AG09309 (cell line): ENCODE measurements around the gene PSMC3IP.
"Not testable (repeated sequence)": the region's sequence is repeated elsewhere in the genome, so short reads cannot be mapped to it uniquely, and the experiment has no call there.

Experiments used
- DNase-seq: peaks from one replicate; pipeline ENCODE4 v3.0.0-alpha.2; 2010; ENCODE audit warnings: low read depth
- H3K4me3 ChIP-seq: 2 replicates; pipeline ENCODE4 v1.5.1; 2011; ENCODE audit warnings: mild to moderate bottlenecking, low read depth, low read length, moderate library complexity; ENCODE audit not compliant: control insufficient read depth
- CTCF ChIP-seq: IDR thresholded peaks from 2 replicates; pipeline ENCODE4 v1.5.1; 2011; ENCODE audit warnings: mild to moderate bottlenecking, low read depth, low read length, inconsistent platforms; ENCODE audit not compliant: insufficient read depth, control insufficient read depth; ENCODE audit errors: missing control alignments

PSMC3IP gene, protein sequence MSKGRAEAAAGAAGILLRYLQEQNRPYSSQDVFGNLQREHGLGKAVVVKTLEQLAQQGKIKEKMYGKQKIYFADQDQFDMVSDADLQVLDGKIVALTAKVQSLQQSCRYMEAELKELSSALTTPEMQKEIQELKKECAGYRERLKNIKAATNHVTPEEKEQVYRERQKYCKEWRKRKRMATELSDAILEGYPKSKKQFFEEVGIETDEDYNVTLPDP

GRCh38 chr17:42577532-42578281, at the start of gene PSMC3IP:
PSMC3IP (minus strand) TSS chr17:42577729; CDS start chr17:42577686, 43 bp downstream.
- TF ChIP-seq CTCF, result peak; percentile 40
- peak; percentile 72 for DNase-seq
- peak within 1 kb of the TSS; percentile 70 for H3K4me3 ChIP-seq

- H3K4me3 ChIP-seq, result no peak overlapping the region
- no peak for DNase-seq
- no peak for TF ChIP-seq CTCF
These were observed 46.4 kb upstream of the PSMC3IP start for GRCh38 chr17:42623732-42624596.

DNA sequence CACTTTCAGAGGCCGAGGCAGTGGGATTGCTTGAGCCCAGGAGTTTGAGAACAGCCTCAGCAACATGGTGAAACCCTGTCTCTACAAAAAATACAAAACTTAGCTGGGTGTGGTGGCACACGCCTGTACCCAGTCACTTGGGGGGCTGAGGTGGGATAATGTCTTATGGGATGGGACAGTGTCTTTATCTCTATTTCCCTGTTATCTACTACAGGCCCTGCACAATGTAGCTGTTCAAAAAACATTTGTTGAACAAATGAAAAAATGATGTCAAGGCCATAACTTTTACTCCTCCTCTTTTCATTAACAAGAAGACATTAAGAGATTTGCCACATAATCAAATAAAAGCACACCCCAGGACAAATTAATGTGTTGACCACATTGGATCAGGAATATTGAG, 45.7 kb upstream of the PSMC3IP start:
- TF ChIP-seq CTCF, result no peak
- no peak for DNase-seq
- H3K4me3 ChIP-seq, result no peak overlapping the region

DNA sequence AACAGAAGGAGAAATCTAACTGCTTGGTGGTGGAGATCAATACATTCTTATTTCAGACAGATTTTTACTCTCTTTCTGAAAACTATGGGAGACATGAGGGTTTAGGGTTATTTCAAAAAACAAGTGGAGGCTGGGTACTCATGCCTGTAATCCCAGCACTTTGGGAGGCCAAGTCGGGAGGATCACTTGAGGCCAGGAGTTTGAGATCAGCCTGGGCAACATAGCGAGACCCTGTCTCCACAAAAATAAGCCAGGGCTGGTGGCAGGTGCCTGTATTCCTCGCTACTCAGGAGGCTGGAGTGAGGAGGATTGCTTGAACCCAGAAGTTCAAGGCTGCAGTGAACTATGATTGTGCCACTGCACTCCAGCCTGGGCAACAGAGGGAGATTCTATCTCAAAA, 44.5 kb upstream of the PSMC3IP start:
- DNase-seq, result not testable (repeated sequence)

GRCh38 chr17:42618442-42619150, 41.1 kb upstream of the PSMC3IP start:
- H3K4me3 ChIP-seq, result no peak overlapping the region
- DNase-seq, result no peak
- TF ChIP-seq CTCF, result no peak

More for the DNA sequence above, 44.5 kb upstream of the PSMC3IP start:
- H3K4me3 ChIP-seq, result not testable (repeated sequence)

GRCh38 chr17:42617956-42618431, 40.5 kb upstream of the PSMC3IP start:
- TF ChIP-seq CTCF, result no peak
- DNase-seq, result no peak
- no peak overlapping the region for H3K4me3 ChIP-seq
